Mesendoderm (in vitro differentiated cells): ENCODE measurements around the gene ATP11C.

Experiments
- DNase-seq: peaks from one replicate; pipeline ENCODE4 v3.0.0; 2013
- H2AK5ac ChIP-seq: 2 replicates; pipeline ENCODE4 v1.6.1; 2013; ENCODE audit warnings: low read length, inconsistent platforms
- H2BK120ac ChIP-seq: 2 replicates; pipeline ENCODE4 v1.6.1; 2013; ENCODE audit warnings: low read depth, mild to moderate bottlenecking, low read length, moderate library complexity, mixed read lengths
- H2BK15ac ChIP-seq: replicated peaks from 2 replicates; pipeline ENCODE4 v1.6.1; 2013; ENCODE audit warnings: low read depth, mild to moderate bottlenecking, moderate library complexity
- H2BK5ac ChIP-seq: 2 replicates; pipeline ENCODE4 v1.6.1; 2013; ENCODE audit warnings: low read length, inconsistent platforms
- H3K18ac ChIP-seq: 2 replicates; pipeline ENCODE4 v1.6.1; 2013; ENCODE audit warnings: mild to moderate bottlenecking, low read length, mixed read lengths
- H3K23ac ChIP-seq: one replicate; pipeline ENCODE4 v1.6.1; 2013; ENCODE audit warnings: low read length
- H3K27ac ChIP-seq: 2 replicates; pipeline ENCODE4 v1.5.1; 2013; ENCODE audit warnings: low read depth, mild to moderate bottlenecking, inconsistent platforms, low read length, moderate library complexity
- H3K27me3 ChIP-seq: 2 replicates; pipeline ENCODE4 v1.6.1; 2013; ENCODE audit warnings: low read length, control low read depth, mild to moderate bottlenecking, inconsistent platforms; ENCODE audit not compliant: insufficient read depth, poor library complexity
- H3K36me3 ChIP-seq: 2 replicates; pipeline ENCODE4 v1.6.1; 2013; ENCODE audit warnings: low read length, inconsistent platforms; ENCODE audit not compliant: control insufficient read depth, insufficient read depth
- H3K4ac ChIP-seq: one replicate; pipeline ENCODE4 v1.6.1; 2013; ENCODE audit warnings: low read depth, mild to moderate bottlenecking, low read length, moderate library complexity
- H3K4me1 ChIP-seq: 2 replicates; pipeline ENCODE4 v1.6.1; 2013; ENCODE audit warnings: low read depth, low read length, inconsistent platforms; ENCODE audit not compliant: control insufficient read depth
- H3K4me2 ChIP-seq: 2 replicates; pipeline ENCODE4 v1.6.1; 2013; ENCODE audit warnings: low read length
- H3K4me3 ChIP-seq: 2 replicates; pipeline ENCODE4 v1.5.1; 2013; ENCODE audit warnings: mild to moderate bottlenecking, low read length
- H3K56ac ChIP-seq: one replicate; pipeline ENCODE4 v1.6.1; 2013; ENCODE audit warnings: low read length
- H3K79me1 ChIP-seq: 2 replicates; pipeline ENCODE4 v1.6.1; 2013; ENCODE audit warnings: low read length, inconsistent platforms
- H3K79me2 ChIP-seq: 2 replicates; pipeline ENCODE4 v1.6.1; 2013; ENCODE audit warnings: mild to moderate bottlenecking, low read length; ENCODE audit not compliant: control insufficient read depth, insufficient read depth
- H3K9ac ChIP-seq: 2 replicates; pipeline ENCODE4 v1.6.1; 2013; ENCODE audit warnings: low read length, inconsistent platforms
- H4K5ac ChIP-seq: one replicate; pipeline ENCODE4 v1.6.1; 2013; ENCODE audit warnings: low read length
- H4K8ac ChIP-seq: one replicate; pipeline ENCODE4 v1.6.1; 2013; ENCODE audit warnings: low read depth, mild to moderate bottlenecking, control low read depth, low read length, moderate library complexity
- WGBS: extraction: QIAGEN DNeasy Blood & Tissue Kit; methylation state at CpG from one replicate; pipeline ENCODE4 v1.1.7; 2013; ENCODE audit warnings: low lambda C conversion rate, missing lambda C conversion rate; ENCODE audit not compliant: insufficient coverage; ENCODE audit errors: extremely low coverage; 5-methylcytosine and 5-hydroxymethylcytosine counted together

The ATP11C gene

DNA sequence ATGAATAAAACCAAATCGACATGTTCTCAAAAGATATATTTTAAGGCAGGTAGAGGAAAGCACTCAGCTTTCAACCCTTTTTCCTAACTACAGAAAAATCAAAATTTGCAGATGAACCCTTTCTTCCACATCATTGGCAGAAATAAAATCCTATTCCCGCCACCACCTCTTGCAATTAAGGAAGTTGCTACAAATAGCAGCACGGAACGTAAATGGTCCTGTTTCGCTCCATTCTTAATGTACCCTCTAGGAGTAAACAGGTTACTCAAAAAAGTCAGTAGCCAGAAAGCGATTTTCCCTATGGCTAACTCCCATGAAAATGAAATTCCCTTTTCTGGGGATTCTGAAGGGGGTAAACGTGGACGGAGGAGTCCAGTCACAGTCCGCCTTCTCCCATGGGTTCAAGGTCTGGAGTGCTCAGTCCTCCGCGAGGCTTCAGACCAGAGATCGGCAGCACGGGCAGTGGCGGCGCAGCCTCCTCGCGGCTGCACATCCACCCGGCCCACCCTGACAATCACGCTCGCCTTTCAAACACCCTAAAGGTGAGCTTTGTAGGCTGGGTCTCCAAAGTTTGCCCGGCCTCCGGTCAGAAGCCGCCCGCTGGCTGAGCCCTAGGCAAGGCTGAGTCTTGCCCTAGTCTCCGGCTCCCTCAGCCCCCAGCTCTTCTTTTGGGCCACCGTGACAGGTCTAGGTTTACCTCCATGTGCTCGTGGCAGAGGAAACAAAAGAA lies 1.8 kb downstream of the ATP11C start:
- no peak overlapping the region for H4K8ac ChIP-seq
- H3K23ac ChIP-seq = no peak overlapping the region
- H3K79me2 ChIP-seq = peaks cover 28% of the 10 kb centered on the region
- H3K36me3 ChIP-seq = no peaks in the 10 kb centered on the region
- no peak overlapping the region for H3K27ac ChIP-seq
- H3K18ac ChIP-seq = peak overlapping the region; percentile 95
- peak overlapping the region; percentile 40 for H3K4me2 ChIP-seq
- H3K79me1 ChIP-seq = no peaks in the 10 kb centered on the region
- H3K4me3 ChIP-seq = peak overlapping the region; percentile 62
- H3K56ac ChIP-seq = peak overlapping the region; percentile 78
- H2AK5ac ChIP-seq = no peak overlapping the region
- WGBS = no CpG with 5 or more reads among the region's 27 CpGs
- no peak overlapping the region for H2BK5ac ChIP-seq
- DNase-seq = peak; percentile 36
- H3K27me3 ChIP-seq = no peaks in the 10 kb centered on the region
- no peak overlapping the region for H2BK120ac ChIP-seq
- H2BK15ac ChIP-seq = no peak overlapping the region
- H3K9ac ChIP-seq = peak overlapping the region; percentile 70
- H4K5ac ChIP-seq = no peak overlapping the region
- peaks cover 4% of the 10 kb centered on the region for H3K4me1 ChIP-seq
- H3K4ac ChIP-seq = no peak overlapping the region

GRCh38 chrX:139930401-139930800 lies 2.5 kb downstream of the ATP11C start:
- Histone ChIP-seq H3K27ac (no peak overlapping the region), H3K18ac (no peak overlapping the region), H3K27me3 (no peaks in the 10 kb centered on the region), H3K79me1 (no peaks in the 10 kb centered on the region), H3K23ac (no peak overlapping the region), H3K4me2 (peak overlapping the region; percentile 15), H3K4me1 (peaks cover 4% of the 10 kb centered on the region), H3K4me3 (no peak overlapping the region), H3K79me2 (peaks cover 32% of the 10 kb centered on the region), H2BK120ac (no peak overlapping the region), H2BK15ac (no peak overlapping the region), H2AK5ac (no peak overlapping the region), H3K9ac (no peak overlapping the region), H3K4ac (no peak overlapping the region), H3K36me3 (no peaks in the 10 kb centered on the region), H2BK5ac (no peak overlapping the region), H4K5ac (no peak overlapping the region), H4K8ac (no peak overlapping the region), H3K56ac (no peak overlapping the region)
- no peak for DNase-seq
- WGBS = no CpG with 5 or more reads among the region's 4 CpGs

GRCh38 chrX:139929876-139930275 lies 3.0 kb downstream of the ATP11C start:
- WGBS = no CpG with 5 or more reads among the region's 5 CpGs
- Histone ChIP-seq H3K4ac (no peak overlapping the region), H2BK120ac (no peak overlapping the region), H2BK5ac (no peak overlapping the region), H3K18ac (no peak overlapping the region), H3K4me1 (peaks cover 4% of the 10 kb centered on the region), H3K36me3 (no peaks in the 10 kb centered on the region), H3K23ac (no peak overlapping the region), H2BK15ac (no peak overlapping the region), H3K56ac (no peak overlapping the region), H3K9ac (no peak overlapping the region), H4K8ac (no peak overlapping the region), H3K4me3 (no peak overlapping the region), H3K79me1 (no peaks in the 10 kb centered on the region), H4K5ac (no peak overlapping the region), H2AK5ac (no peak overlapping the region), H3K27ac (no peak overlapping the region), H3K27me3 (no peaks in the 10 kb centered on the region), H3K79me2 (peaks cover 34% of the 10 kb centered on the region), H3K4me2 (peak overlapping the region; percentile 18)
- DNase-seq = no peak

- Histone ChIP-seq H2BK120ac (no peak overlapping the region), H3K23ac (no peak overlapping the region), H3K27me3 (no peaks in the 10 kb centered on the region), H3K79me2 (peaks cover 39% of the 10 kb centered on the region), H3K18ac (no peak overlapping the region), H3K36me3 (no peaks in the 10 kb centered on the region), H3K9ac (no peak overlapping the region), H3K56ac (no peak overlapping the region), H4K5ac (no peak overlapping the region), H3K79me1 (no peaks in the 10 kb centered on the region), H3K4me3 (no peak overlapping the region), H3K4ac (no peak overlapping the region), H3K4me2 (no peak overlapping the region), H3K27ac (no peak overlapping the region), H2AK5ac (no peak overlapping the region), H4K8ac (no peak overlapping the region), H3K4me1 (no peaks in the 10 kb centered on the region), H2BK5ac (no peak overlapping the region), H2BK15ac (no peak overlapping the region)
- DNase-seq = no peak
- no CpG with 5 or more reads among the region's 6 CpGs for WGBS
Measured at GRCh38 chrX:139924696-139925095, 8.2 kb downstream of the ATP11C start.

DNA sequence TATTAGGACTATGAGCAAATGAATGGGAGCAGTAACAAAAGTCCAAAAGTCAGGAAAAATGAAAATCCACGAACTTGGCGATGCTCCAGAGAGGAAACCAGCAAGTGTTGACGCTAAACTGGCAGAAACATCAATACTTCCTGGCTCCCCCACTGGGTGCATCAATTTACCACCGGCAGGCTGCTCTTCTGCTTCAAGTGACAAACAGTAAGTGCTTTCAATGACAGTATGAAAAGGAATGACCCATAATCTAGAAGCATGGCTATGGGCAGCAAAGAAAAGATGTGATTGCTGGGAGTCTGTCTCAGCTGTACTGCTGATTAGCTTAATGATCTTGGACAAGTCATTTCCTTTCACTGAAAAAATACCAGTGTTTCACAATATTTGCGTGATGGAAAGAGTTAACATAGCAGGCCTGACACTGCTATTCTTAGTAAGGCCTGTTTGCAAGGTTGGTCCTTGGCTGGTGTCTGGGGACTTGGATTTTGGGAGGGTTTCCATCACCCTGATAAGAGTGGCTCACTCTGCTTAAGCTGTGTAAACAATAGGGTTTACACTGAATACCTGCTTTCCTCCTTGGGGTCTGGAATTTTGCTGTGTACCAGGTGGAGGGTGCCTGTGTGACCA lies 8.7 kb downstream of the ATP11C start:
- Histone ChIP-seq H3K4me1 (no peaks in the 10 kb centered on the region), H4K8ac (no peak overlapping the region), H3K36me3 (no peaks in the 10 kb centered on the region), H3K9ac (no peak overlapping the region), H3K27me3 (no peaks in the 10 kb centered on the region), H3K4ac (no peak overlapping the region), H2BK120ac (no peak overlapping the region), H3K27ac (no peak overlapping the region), H3K4me3 (no peak overlapping the region), H3K79me2 (peaks cover 38% of the 10 kb centered on the region), H3K56ac (no peak overlapping the region), H2BK5ac (no peak overlapping the region), H3K23ac (no peak overlapping the region), H3K18ac (no peak overlapping the region), H4K5ac (no peak overlapping the region), H2BK15ac (no peak overlapping the region), H2AK5ac (no peak overlapping the region), H3K4me2 (no peak overlapping the region), H3K79me1 (no peaks in the 10 kb centered on the region)
- WGBS = no CpG with 5 or more reads among the region's 5 CpGs
- no peak for DNase-seq
